ENCODE results near the gene NACC2. TPM values are rescaled to one million over a fixed set of nuclear protein-coding genes. Genes with fewer than 3 reads are reported as not detected.

Gene NACC2
- total RNA-seq, 1 experiment from 2014 or later: 28.3 TPM

DNA sequence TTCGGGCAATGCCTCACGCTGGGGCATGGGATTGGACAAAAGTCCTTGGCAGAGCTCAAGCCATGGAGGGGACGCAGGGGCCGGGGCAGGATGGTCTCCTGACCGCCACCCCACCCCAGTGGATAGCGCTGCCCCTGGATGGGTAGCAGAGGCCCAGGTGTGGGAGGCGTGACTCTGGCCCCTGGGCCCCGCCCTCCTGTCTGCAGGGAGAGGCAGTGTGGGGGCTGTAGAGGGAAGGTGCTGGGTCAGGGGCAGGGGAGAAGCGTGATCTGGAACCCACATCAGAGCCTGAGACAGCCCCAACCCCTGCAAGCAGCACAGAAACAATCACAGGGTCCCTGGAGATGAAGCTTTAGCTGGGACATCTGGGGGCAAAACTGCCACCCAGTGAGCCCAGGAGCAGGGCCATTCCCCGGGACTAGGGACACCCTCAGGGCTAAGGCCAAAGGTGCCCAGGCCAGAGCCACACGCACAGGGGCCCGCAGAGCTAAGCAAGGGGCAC, 36.2 kb downstream of the NACC2 start:
- DNase-seq (ENCODE audit: low read depth): no peak

DNA sequence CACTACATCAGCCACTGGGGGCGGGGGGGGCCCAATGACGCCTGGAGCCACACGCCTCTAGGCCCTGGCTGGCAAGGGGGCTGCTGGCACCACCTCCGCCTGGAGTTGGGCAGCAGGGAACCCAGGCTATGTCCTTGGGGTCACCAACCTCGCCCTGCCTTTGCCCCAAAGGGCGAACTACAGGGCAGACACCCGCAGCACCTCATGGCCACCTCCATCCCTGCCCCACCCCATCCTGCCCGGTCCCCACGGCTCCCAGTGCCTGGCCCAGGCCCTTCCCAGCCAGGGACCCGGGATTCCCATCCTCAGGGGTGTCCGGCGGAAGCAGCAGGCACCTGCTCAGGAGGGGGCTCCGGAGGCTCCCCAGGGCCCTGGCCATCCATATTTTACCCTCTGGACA, 37.0 kb downstream of the NACC2 start:
- no peak for DNase-seq (ENCODE audit: low read depth)

DNA sequence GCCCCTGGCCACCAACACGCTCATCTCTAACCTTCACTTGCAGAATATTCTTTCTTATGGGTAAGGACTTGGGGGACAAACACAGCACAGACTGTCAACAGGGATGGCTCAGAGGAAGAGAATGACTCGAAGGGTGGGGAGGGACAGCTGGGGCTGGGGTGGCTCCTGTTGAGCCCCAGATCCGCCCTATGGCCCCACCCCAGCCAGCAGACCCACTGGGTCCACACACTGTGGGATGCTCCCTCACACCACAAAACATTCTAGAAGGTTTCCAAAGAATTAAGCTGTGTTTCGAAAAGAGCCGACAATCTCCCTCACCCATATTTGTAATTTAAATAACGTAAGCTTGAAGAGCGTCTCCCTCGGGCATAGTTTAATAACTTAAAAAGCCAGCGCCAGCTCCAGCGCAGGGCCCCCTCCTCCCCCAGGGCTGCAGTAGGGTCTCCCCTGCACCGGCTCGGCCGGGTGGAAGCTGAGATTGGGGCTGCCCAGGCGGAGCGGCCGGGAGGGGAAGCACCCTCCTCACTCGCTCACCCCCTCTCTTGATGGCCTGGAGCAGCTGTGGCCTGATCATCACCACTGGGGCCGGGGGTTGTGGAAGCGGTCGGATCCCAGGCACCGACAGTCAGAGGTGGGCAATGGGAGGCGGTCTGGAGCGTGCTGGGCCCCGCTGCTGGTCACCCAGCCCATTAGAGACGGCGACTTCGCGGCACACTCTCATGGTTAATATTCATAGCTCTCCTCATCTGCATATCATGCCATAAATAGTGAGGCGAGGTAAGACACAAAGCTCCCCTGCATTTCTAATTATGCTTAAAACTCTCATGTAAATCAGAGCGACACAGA, 37.6 kb downstream of the NACC2 start:
- no peak for DNase-seq (ENCODE audit: low read depth)

DNA sequence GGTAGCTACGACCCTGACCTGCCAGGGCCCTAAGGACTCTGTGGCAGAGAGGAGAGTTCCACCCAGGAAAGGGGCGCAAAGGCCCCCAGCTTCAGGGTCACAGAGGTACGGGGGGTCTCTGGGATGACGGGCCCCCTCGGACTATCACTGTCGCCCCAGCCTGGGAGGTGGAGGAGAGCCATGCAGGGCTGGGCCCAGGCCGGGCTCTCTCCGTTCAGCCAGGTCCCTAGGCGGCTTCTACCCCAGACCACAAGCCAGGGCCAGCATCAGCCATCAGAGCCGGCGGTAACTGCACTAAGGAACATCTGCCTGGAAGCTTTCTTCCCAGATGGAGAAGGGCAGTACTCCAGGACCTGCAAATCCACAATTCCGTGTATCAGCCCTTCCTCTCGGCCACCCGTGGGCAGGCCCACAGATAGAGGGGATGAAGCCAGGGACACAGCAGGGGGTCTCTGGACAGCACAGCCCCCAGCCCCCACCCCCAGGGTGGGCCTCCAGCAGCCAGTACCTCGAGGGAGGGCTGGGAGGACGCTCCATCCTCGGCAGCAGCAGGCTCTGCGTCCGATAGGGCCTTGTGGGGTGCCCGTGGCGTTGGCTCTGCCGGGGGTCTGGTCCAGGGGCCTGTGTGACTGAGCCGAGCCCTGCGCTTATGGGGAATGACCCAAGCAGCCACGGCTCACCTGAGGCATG, 38.4 kb downstream of the NACC2 start:
- DNase-seq (ENCODE audit: low read depth): no peak

DNA sequence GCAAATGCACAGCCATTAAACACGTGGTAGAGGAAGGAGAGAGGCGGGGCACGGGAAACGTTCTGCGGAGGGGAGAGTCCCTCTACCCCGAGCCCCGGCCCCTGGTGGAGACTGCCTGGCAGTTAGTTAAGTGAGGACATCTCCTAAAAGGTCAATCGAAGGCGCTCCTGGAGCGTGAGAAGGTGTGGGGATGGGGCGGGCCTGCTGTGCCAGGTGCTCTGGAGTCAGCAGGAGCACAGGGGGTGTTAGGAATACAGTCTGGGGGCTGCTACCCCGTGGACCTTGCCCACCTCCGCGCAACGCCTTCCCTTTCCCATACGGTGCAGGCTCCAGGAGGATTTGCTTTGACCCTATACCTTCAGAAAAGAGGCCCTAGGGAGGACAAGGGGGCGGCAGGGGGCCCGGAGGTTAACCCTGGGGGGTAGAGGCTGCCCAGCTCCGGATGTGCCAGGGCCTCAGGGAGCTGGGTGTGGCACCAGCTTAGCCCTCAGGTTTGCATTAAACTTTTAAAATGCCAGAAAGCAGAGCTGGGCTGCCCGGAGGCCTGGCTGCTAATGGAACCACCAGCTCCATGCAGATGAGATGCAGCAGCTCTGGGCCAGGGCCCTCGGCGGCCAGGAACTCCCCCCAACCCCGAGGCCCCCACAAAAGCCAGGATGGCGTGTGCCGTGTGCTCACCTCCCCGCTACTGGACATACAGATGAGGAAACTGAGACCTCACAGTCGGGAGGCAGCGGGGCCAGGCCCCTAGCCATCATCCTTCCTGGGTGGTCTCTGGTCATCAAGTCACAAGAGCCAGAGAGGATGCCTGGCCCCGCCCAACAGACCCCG, 39.2 kb downstream of the NACC2 start:
- no peak for DNase-seq (ENCODE audit: low read depth)

DNA sequence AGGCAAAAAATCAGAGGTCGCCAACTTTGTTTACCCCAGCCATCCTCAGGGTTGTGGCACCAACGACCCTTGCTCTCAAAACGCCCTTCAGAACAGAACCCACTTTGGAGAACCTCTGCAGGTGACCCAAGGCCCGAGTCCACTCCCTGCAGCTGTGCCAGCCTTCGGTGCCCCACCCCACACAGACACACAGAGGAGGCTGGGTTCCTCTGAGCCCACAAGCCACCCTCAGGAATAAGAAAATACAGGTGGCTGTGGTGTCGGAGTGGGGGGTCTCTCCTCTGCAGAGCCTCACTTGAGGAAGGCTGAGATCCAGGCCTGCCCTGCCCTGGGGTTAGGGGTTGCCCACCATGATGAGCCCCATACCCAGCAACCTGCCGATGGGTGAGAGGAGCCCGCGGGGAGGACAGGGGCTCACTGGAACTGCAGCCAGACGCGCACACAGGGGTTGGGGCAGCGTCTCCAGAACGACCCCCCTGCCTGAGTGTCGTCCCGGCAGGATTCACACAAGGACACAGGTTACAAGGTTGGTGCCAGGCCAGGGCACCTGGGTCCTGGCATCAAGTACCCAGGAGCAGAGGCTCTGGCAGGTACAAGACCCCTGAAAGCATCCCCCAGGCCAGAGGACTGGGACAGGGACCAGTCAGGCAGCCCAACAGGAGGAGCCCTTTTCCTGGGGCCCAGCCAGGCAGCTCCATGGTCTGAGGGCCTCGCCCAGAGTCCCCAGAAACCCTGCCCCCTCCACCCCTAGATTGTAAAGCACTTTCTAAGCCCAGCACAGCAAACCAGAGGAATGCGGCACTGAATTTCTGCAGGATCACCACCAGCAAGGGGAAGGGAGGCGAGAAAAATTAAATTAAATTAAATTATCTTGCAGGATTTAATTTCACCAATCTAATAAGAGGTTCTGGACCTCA, 40.0 kb downstream of the NACC2 start:
- DNase-seq (ENCODE audit: low read depth): no peak

DNA sequence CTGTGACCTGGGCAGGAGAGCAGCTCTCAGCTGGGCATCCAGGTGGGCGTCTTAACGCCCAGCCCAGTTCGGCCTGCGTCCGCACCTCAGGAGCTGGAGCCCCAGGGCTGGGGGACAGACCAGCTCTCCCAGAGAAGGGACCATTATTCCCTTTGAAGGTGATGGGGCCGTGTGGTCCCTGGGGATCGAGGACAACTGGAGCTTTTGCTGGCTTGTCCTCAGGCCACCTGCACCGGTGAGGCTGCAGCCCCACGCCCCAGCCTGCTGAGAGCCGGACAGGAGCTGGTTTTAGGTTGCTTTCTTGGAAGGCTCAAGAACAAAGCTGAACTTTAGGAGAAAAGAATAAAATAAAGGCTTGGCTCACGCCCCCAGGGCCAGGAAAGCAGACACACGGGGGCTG, 40.9 kb downstream of the NACC2 start:
- DNase-seq (ENCODE audit: low read depth): no peak

DNA sequence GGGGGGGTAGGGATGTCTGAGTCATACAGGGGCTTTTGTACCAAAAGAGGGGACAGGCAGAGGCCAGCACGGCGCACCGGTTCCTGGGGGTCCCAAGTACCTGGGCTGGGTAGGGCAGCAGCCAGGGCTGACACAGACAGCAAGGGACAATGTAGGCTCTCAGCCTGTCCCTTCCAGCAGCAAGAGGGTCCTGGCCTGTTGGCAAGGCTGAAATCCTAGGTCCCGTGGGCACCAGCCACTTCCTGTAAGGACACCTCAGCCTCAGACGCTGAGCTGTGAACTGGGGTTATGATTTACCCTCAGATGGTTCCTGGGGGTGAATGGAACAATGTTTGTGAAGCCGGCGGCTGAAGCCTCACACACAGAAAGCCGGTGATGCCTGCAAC, 41.3 kb downstream of the NACC2 start:
- no peak for DNase-seq (ENCODE audit: low read depth)

DNA sequence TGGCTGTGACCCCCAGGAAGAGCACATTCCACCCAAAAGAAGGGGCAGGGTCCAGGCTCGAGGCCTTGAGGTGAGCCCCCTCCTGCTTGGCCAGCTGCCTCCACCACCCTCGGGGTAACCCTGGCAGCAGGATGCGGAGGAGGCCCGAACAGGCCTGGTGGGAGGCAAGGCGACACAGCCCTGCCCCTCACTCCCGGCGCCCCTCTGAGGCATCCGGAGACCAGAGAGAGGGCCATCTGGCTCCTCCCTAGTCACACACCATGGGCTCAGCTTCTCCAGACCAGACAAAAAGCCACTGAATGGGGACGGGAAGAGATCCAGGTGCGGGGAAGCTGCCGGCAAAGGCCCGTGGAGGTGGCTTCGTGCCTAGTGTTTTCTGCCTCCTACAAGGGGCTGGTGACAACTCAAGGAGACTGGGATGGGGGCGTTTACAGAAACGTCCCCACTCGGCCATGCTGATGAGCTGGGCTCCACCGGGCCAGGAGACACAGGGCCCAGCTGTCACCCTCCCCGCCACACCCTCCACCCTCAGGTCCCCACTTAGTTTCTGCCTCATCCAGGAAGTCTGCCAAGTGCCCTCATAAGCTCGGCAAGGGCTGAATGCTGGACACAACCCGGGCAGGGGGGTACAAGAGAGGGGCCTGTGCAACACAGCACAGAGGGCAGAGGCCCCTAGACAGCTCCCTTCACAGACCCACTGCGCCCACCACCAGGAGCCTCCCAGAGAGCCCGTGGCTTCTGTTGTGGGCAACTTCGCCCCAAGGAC, 41.9 kb downstream of the NACC2 start:
- DNase-seq (ENCODE audit: low read depth): no peak

DNA sequence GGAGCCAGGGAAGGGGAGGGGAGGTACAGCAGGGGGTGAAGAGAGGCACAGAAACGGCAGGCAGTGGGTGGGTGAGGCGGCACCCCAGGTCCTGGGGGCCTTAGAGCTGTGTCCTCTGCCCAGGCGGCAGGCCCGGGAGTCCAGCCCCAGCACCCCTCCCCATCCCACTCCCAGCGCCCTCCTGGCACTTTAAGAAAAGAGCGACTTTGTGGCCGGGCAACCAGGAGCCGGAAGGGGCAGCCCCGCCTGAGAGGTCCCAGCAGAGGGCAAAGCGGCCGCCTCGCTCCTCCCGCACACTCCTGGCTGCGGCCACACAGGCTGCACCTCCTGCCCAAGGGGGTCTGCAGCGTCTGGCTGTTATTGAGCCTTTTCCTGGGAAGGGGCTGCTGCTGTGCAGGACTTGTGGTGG, 42.6 kb downstream of the NACC2 start:
- DNase-seq (ENCODE audit: low read depth): peak; percentile 45

DNA sequence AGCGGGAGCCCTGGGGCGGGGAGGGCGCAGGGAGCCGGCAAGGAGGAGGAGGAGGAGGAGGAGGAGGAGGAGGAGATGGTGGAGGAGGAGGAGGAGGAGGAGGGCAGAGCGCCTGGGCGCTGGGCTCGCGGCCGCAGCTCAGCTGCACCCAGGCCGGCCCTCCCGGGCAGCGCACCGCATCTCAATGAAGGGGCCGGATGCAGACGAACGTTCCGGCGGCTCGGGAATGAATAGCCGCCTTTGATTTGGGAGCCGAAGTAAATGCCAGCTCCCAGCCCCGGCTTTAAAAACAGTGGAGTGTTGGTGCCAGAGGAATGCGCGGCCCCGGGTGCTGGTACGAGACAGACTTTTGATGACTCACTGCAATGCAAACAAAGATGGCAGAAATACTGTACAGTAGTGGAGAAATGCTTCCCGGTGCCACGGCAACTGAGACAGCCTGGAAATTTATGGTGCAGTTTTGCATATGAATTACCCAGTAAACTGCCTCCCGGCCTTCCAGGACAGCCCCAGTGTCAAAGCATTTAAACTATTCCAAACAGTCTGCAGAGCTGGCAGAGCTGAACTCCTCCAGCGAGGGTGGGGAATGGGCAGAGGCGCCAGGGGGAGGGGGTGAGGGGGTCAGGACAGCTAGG, 43.1 kb downstream of the NACC2 start:
- DNase-seq (ENCODE audit: low read depth): peak; percentile 98

DNA sequence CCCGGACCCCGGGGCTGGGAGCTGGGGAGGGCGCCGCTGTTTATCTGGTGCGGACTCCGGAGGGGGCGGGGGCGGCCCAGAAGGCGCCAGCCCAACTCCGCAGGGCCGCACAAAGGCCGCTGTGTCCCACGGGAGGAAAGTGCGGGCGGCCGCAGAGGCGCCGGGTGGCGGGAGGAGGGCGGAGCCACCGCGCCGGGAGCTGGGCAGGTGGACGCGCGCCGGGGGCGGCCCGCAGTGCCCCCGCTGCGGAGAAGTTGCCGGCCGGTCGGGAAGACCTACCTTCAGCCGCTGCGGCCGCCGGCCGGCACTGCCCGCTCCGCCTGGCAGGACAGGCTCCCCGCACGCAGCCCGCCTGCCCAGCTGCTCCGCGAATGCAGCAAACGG, 43.6 kb downstream of the NACC2 start:
- DNase-seq (ENCODE audit: low read depth): no peak

DNA sequence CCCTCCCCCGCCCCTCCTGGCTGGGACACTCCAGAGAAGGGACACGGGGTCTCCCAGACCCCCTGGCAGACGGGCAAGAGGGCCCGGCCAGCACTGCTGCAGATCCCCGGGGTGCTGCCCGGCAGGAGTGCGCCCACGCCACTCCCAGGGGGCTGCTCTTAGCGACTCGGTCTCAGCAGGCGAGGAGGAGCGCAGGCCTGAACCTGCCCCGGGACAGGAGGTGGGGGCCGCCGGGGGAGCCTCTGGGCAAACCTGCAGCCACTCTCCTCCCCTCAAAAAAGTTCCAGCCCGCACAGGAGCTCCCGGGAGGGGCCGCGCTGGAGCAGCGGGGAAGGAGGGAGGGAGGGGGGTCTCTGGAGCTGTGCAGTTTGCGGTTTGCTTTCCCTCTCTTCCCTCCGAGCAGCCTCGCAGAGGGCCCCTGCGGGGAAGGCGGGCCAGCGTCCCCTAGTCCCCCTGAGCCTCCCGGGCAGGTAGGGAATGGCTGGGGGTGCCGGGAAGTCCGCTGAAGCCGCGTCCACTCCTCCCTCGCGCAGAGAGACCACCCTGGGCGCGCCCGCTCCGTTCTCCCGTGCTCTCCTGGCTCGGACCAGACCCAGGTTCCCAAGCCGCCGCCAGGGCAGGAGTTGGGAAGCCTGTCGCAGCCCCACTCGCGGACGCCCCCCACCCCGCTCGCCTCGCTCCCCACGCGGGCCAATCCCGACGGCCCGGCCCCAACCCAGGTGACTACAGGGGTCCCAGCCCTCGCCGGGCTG, 44.2 kb downstream of the NACC2 start:
- no peak for DNase-seq (ENCODE audit: low read depth)

DNA sequence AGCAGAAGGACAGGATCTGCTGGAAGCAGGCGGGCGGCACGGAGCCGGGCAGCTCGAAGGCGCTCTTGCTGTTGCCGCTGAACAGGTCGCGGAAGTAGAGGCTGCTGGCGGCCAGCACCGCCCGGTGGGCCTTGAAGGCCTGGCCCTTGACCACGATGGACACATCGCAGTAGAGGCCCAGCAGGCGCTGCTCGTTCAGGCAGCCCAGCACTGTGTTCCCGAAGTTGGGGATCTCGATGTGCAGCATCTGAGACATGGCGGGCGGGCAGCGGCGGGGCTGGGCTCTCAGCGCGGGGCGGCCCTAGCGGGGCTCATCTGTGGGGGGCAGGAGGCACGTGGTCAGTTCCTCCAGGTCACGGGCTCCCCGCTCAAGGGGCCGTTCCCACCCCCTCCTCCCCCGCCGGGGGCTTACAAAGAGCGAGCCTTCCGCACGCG, 44.8 kb downstream of the NACC2 start:
- no peak for DNase-seq (ENCODE audit: low read depth)

DNA sequence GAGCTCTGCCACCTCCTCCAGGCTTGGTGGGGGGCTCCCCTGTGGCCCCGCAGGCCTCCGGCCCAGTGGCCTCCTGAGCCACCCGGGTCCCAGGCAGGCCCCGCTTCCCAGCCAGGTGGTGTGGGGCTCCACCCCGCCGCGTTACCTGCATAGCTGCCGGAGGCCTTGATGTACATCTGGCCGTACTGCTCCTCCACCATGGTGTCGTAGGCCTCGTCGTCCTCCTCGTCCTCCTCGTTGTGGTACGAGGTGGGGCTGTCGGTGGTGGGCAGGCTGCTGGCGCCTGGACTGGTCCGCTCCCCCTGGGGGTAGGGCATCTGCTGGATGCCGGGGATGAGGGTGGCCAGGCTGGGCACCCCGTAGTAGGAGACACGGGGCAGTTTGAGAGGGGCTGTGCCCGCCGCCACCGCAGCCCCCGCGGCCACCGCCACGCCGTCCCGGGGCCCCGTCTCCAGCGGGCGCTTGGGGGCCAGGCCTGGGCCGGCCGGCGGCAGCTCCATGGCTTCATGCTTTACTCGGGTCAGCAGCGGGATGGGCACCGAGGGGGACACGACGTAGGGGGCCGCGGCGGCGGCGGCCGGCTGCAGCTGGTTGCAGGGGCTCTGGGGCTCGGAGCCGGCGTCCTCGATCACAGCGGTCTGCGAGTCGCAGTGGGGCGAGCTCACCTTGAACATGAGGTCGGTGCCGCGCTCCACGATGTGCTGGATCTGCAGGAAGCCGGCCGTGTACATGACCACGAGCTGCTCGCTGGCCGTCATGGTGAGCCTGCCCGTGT, 45.4 kb downstream of the NACC2 start:
- DNase-seq (ENCODE audit: low read depth): no peak

DNA sequence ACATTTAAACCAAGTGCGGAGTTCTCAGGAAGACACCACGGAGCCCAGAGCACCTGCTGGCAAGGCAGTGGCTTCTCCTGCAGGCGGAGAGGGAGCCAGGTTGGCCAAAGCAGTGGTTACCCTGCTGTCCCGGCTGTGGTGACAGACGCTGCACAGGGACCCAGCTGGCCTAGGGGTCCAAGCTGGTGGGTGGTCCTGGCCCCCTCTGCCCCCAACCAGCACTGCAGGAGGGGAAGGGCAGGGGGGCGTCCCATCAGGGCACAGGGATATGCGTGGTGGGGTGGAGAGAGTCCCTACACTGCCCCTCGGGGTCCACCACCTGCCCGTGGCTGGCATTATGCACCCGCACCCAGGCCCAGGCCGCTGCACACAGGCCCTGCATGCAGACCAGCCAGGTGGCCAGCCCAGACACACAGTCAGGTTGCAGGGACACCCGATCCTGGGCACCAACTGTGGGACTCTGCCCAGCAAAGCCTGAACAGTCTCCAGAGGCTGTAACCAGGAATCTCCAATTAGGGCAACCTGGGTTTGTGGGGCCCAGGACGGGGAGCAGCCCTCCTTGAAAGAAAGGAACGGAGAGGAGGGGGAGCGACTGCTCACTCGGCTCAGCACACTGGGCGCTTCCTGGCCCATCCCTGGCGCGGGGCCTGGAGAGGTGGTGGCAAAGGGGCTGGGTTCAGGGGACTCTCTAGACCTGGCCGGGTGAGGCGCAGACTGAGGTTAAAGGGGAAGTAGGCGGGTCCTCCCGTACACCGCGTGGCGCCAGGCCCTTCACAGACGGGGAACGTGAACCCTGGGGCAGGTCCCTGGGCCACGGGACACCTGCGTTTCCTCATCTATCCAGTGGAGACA, 46.3 kb downstream of the NACC2 start:
- no peak for DNase-seq (ENCODE audit: low read depth)
